GM18909 (cell line): ENCODE results near the gene LBHD2.

ENCODE experiments used
- ATAC-seq: cut with Tn5 transposase; IDR thresholded peaks from one replicate; pipeline ENCODE4 v1.9.1; 2021; ENCODE audit warnings: mild to moderate bottlenecking; ENCODE audit not compliant: unreplicated experiment, poor library complexity

The LBHD2 gene

DNA sequence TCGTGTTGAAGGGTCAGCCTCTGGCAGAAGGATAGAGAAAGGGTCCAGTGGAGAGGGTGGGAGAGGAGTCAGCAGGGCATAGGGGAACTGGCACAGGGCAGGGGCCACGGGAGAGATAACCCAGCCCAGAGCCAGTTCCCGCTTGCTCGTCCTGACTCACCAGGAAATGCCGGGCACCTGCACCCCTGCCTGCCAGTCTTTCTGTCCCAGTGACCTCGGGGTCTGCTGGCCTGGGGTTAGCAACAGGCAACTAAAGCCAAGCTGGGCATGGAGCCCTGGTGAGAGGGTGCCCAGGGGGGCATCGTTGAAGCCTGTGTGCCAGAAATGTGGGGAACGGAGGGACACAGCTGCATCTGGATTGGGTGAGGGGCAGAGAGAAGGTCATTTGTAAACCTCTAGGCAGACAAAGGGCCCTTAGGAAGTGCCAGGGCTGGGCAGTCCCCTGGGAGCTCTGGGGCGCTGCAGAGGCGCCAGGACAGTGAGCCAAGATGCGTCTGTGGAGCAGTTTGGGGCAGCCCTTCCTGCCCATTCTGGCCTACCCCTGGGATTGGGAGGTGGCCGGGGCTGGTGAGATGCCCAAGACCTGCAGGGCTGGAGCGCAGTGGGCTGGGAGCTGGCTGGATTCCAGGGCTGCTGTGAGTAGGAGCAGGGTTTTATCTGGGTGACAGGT lies 44.8 kb downstream of the LBHD2 start:
- no peak for ATAC-seq

DNA sequence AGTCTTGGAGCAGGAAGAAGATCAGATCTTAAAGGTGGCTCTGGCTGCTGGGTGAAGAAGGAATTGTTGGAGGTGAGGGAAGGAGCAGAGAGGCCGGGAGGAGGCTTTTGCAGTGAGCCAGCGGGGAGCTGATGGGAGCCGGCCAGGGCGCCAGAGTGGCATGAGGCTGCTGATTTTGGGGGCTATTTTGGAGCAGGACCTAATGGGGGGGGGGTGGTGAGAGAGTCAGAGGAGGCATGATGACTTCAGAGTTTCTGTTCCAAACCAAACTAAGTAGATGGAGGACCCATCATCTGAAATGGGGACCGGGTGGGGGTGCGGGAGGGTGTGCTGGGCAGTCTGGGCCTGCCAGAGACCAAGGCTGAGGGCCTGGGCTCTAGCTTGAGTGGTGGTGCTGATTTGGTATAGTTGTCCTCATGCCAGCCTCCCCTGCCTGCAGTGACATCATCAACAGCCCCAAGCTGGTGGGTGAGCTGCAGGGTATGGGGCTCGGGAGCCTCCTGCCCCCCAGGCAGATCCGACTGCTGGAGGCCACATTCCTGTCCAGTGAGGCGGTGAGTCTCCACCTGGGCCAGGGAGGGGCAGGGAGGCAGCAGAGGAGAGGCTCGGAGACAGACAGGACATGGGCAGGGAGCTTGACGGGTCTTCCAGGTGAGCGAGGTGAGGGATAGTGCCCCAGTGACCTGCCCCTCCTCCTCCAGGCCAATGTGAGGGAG lies 45.4 kb downstream of the LBHD2 start:
- ATAC-seq = no peak

DNA sequence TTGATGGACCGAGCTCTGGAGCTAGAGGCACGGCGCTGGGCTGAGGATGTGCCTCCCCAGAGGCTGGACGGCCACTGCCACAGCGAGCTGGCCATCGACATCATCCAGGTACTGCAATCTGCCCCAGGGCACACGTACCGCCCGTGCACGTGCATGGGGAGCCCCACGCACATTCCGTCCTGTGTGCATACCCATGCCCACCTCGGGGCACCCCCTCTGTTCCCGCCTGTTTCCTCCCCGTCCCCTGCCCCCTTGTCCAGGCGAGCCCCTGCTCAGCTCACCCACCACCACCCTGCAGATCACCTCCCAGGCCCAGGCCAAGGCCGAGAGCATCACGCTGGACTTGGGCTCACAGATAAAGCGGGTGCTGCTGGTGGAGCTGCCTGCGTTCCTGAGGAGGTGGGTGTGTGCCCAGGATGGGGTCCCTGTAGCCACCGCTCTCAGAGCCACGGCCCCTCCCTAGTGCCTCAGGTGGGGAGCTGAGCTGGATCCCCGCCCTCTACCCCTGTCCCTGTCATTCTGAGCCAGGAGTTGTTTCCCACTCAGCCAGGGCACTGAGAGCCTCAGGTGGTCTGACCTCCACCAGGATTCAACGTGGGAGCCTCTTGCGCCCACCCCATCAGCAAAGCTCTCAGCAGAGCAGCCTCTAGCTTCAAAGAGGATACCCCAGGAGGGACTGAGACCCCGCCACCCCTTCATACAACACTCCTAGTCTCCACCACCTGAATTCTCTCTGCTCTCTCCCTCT lies 46.2 kb downstream of the LBHD2 start:
- ATAC-seq = no peak

DNA sequence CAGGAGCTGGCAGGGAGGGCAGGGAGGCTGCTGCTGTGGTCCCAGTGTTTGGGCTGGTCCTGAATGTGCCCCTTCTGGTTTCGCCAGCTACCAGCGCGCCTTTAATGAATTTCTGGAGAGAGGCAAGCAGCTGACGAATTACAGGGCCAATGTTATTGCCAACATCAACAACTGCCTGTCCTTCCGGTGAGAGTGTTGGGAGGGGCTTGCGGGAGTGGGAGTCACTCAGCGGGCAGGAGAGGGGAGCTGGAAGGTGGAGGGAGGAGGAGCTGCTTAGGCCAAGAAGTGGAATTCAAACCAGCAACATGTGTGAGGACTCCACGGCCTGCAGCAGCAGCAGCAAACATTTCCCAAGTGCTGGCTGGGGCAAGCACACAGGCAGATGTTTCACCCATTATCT lies 47.0 kb downstream of the LBHD2 start:
- ATAC-seq = no peak

DNA sequence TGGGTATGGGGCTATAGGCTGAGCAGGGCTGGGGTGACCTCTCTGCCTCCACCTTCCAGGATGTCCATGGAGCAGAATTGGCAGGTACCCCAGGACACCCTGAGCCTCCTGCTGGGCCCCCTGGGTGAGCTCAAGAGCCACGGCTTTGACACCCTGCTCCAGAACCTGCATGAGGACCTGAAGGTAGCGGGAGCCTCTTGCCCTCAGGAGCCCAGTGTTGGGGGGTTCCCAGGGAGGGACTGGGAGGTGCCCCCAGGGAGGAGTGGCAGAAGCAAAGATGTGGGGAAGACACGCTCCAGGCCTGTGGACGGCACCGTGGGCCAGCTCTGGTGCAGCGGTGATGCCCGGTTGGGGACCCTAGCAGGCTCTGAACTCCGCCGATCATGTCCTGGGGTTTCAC lies 47.6 kb downstream of the LBHD2 start:
- no peak for ATAC-seq

DNA sequence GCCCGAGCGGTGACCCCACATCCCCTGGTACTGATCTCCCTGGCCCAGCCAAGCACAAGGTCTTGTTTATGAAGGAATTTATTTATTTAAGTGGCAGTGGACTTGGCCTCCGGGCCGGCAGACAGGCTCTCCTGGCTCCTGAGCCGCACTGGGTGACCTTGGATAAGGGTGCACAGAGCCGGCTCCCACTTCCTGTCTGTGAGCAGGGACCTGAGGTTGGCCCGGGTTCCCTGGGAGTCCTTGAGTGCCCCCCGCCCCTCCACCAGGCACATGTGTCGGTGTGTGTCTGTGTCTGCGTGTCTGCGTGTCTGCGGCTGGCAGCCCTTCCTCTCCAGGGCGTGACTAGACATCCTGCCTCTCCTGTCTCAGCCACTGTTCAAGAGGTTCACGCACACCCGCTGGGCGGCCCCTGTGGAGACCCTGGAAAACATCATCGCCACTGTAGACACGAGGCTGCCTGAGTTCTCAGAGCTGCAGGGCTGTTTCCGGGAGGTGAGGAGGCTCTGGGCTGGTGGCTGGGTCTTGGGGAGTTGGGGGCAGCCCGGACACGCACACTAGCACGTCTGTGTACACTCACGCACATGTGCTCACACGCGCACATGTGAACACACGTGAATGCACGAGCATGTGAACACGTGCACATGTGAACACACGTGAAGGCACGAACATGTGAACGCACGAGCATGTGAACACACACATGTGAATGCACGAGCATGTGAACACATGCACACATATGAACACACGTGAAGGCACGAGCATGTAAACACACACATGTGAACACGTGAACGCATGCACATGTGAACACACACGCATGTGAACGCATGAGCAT lies 48.6 kb downstream of the LBHD2 start:
- no peak for ATAC-seq

DNA sequence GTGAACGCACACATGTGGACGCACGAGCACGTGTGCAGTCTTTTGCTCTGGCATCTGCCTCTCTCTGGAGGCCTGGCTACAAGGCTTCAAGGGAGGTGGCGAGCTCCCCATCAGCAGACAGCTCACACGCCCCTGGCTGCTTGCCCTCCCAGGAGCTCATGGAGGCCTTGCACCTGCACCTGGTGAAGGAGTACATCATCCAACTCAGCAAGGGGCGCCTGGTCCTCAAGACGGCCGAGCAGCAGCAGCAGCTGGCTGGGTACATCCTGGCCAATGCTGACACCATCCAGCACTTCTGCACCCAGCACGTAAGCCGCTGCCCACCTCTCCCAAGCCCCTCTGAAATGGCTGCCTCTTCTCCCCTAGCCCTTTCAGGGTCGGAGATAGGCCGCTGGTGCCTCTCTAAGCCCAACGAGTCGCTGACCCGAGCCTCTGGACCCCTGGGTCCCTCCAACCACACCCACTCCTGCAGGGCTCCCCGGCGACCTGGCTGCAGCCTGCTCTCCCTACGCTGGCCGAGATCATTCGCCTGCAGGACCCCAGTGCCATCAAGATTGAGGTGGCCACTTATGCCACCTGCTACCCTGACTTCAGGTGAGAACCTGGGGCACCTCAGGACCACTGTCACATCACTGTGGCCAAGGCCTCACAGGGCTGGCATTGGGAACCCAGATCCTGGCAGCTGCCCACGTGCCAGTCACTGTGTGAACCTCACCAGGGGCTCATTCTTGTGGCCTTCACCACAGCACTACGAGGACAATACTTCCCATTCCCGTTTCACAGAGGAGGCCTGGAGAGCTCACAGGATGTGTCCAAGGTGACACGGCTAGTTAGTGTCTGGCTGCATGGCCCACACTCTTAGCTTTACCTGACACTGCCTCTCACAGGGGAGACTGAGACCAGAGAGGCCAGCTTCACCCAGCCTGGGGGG lies 49.5 kb downstream of the LBHD2 start:
- no peak for ATAC-seq

DNA sequence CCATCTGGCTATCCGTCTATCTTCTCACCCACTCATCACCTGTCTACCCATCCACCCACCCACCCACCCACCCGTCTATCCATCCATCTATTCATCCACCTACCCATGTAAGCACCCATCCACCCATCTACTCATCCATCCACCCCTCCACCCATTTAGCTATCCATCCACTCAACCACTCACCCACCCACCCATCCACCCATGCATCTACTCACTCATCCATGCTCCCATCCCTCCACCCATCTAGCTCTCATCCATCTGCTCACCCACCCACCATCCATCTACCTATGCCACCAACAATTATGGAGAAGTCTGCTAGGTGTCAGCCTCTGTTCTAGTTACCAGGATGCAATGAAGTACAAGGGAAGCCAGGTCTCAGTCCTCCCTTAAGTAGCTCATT lies 50.4 kb downstream of the LBHD2 start:
- ATAC-seq = no peak

DNA sequence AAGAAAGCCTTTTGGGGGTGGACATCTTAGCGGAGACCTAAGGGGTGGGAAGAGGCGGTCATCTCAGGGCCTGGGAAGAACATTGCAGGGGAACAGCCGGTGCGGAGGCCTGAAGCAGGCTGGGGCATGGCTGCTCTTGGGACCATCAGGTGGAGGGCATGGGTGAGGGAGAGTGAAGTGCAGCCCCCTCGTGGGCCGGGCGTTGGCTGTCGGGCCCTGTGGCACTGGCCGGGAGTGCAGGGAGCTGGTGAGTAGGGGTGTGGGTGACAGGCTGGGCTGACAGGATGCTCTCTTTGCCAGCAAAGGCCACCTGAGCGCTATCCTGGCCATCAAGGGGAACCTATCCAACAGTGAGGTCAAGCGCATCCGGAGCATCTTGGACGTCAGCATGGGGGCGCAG lies 50.9 kb downstream of the LBHD2 start:
- no peak for ATAC-seq

DNA sequence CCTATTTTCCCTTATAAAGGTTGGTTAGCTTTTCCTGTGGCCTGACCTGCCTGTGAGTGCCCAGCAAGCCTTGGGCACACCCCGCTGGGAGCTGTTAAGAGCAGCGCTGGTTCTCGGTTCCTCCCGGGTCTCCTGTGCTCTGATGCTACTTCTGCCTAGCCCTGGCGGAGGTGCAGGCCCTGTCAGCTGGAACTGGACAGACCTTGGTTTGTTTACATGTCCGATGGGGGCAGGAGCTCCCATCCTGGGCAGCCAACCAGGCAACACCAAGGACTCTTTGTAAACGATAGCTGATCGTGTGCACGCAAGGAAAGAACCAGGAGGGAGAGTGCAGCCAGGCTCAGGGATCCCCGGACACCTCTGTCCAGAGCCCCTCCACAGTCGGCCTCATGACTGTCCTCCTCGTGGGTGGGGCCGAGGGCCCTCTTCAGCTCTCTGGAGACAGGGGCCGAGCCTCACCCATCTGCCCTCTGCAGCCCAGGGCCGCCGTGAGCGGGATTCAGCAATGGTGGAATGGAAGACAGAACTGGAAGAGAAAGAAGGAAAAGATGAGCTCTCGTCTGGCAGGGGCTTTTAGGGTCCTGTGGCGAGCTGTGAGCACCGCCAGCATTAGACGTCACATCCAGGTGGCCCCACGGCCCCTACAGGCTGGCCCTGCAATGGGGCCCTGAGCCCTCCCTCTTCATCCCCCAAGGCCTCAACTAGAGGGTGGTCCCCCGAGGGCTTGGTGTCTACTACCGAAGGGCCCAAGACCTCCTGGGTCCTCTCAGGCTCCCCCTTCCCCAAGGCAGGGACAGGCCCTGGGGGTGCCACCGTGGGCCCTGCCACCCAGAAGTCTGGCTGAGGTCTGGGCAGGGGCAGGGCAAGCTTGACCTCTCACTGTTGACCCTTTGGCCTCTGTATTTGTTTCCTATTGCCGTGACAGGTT lies 51.6 kb downstream of the LBHD2 start:
- ATAC-seq = no peak

DNA sequence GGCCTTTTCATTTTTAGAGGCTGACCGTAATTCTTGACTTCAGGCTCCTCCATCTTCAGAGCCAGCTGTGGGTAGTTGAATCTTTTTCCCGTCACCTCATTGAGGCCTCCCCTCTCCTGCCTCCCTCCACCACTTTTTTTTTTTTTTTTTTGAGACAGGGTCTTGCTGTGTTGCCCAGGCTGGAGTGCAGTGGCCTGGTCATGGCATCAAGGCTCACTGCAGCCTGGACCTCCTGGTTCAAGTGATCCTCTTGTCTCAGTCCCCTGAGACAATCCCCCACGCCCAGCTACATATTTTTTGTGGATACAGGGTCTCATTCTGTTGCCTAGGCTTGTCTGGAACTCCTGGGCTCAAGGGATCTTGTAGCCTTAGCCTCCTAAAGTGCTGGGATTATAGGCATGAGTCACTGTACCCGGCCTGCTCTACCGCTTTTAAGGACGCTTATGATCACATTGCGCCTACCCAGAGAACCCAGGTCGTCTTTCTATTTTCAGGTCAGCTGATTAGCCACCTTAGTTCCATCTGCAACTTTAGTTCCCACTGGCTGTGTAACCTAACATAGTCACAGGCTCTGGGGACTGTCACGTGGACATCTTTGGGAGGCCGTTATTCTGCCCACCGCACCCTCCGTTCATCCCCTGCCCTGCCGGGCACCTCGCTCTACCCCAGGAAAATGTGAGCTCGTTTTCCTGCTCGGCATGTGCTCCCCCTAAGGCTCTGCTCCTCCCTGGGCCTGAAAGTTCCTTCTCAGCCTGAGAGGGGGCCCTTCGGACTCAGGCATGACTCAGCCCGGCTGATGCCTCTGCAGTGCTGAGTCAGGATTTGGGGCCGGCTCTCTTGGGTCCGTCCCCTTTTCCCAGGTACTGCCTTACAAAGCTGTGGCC lies 52.6 kb downstream of the LBHD2 start:
- ATAC-seq = no peak

DNA sequence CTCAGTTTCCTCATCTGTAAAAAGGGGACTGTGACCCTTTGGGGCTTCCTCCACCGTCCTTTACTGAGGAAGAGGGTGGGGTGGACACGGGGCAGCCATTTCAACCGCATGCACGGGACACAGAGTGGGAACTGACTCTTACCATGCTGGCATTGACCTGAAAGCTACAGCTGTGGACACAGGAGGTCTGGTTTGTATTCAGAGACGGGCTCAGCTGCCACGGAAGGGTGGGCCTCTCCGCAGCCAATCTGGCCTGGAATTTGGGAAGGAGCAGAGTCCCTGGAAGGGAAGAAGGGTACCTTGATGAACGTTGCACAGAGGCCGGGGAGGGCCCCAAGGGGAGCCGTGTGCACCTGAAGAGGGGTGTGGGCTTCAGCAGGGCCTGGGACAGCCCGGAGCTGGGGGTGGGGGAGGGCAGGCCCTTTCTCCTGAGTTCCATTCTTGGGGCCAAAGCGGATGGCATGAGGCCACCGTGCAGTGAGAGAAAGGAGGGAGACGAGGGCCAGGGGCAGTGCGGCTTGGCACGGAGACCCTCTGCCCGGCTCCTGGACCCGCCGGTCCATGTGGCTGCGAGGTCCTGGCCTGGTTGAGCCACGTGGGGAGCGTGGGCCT lies 53.8 kb downstream of the LBHD2 start:
- ATAC-seq = no peak

DNA sequence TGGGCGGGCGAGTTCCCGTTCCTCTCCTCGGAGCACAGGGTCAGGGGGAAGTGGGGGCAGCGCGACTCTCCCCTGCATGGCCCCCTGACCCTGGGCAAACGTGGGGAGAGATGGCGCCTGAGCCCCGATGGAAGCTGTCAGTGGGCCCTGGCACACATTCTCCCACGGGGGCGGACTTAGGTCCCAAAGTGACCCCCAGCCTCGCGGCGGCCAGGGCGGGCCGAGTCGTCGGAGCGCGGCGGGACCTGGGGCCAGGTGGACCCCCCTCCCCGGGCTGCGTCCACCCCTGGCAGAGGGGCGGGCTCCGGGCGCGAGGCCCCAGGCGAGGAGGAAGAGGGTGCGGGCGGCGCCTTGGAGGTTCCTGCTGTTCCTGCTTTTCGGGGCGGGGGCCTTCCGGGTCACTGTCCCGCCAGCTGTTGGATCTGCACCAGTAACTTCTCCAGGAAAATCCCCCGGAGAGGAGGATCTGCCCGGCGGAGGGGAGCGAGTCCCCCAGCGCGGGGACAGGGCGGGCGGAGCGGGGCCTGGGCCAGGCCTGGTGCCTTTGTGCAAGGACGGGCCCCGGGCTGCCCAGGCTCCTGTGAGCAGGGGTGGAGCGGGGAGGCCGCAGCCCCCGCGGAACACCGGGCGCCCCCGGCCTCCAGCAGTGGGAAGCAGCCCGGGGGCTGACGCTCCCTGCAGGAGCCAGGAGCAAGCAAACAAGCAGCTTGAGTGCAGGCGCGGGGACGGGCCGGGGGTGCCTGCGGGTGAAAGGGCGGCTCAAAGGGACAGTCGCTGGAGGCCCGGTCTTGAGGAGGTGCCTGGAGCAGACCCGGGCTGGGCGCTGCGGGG lies 54.5 kb downstream of the LBHD2 start:
- no peak for ATAC-seq

DNA sequence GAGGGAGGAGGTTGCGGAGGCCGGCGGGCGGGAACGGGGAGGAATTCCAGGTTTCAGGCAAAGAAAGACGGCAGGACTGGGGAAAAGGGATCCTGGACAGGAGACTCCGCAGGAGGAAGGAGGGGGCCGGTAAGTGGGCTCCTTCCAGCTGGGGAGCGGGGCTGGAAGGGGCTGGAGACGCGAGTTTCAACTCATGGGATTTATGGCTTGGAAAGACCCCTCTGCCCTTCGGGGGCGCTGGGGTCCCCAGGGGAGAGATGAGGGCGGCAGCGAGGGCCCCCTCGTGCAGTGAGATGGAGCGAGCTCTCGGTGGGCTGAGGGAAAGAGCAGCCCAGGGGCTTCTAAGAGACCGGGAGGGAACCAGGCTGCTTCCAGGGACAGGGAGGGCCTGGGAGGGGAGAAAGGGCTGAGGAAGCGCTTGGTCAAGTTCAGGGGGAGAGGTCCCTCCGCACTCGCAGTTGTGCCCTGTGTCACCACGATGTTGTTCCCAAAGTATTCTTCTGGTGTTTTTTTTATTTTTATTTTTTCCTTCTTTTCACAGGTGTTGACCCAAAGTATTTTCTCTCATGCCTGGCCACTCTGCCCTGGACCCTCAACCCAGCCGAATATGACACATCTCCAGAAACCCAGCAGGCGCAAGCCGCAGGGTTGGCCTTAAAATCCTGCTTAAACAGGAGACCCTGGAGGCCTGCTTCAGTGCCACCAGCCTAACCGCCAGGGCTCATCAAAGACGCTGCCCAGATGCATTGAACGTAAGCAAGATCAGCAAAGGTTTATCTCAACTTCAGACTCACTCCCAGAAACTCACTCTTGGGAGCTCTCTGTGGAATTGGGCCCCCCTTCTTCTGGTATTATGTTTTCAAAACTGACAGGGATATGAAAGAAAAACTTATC lies 55.4 kb downstream of the LBHD2 start:
- ATAC-seq = no peak
